ENCODE measurements around the gene KRTAP17-1. TPM values are rescaled to one million over a fixed set of nuclear protein-coding genes. Genes with fewer than 3 reads are reported as not detected.
A peak's percentile ranks its signal among the peaks of the same experiment; 100 is the strongest.

KRTAP17-1 gene
- total and polyA plus RNA-seq, 2 of the 4 experiments (the other 2 are of a cell fraction) = not detected

DNA sequence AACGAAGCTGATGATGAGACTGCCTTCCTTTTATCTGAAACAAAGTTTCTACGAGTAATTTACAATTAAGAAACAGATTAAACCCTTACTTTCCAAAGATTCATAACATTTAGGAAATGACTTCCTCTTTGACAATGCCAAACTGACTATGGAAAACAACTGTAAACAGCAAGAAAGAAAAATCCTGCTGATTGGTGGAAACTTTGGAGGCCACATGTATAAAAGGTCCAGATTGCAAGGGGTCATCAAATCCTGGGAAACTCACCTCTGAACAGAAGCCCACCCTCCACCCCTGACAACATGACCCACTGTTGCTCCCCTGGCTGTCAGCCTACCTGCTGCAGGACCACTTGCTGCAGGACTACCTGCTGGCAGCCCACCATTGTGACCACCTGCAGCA lies 50.4 kb downstream of the KRTAP17-1 start, which contains the start of gene KRTAP9-6:
Gene KRTAP9-6, plus strand, starts transcription at position 301 of the 400 bp plus-strand sequence. Its CDS starts 0 bp downstream, at position 301.
- no CpG with 5 or more reads among the region's 2 CpGs for WGBS, 2 experiments (ENCODE audit: extremely low coverage in 2 of 2, insufficient read length in 1 of 2)
- H3K56ac ChIP-seq (ENCODE audit: extremely low read depth, insufficient read depth, low read length) = no peak within 1 kb of the TSS
- no peak within 1 kb of the TSS for H3K14ac ChIP-seq (replicated peaks; ENCODE audit: low read depth, low read length)
- 0 out of 2 replicates have a peak within 1 kb of the TSS, but pooled peaks have one; percentile 7 for H4K91ac ChIP-seq (ENCODE audit: insufficient read depth, low read depth, low read length)
- H3K9me3 ChIP-seq (ENCODE audit: control insufficient read depth, insufficient read depth, low read length) = no peaks in the 10 kb centered on the region
- no peaks in the 10 kb centered on the region for H3K36me3 ChIP-seq (ENCODE audit: control insufficient read depth, insufficient read depth, low read length)
- no peak within 1 kb of the TSS for H3K4me3 ChIP-seq (ENCODE audit: insufficient read depth, low read depth, low read length)
- intact Hi-C loops (cut with micrococcal nuclease) = loop anchor here (2.0 kb wide), 1 partner anchor 14 kb away; no protein-coding TSS in a partner anchor
- H3K4me2 ChIP-seq (ENCODE audit: low read depth, low read length) = no peak within 1 kb of the TSS
- no peak within 1 kb of the TSS for H2AK5ac ChIP-seq (ENCODE audit: low read depth, low read length)
- peaks cover 9% of the 10 kb centered on the region for H3K27me3 ChIP-seq (ENCODE audit: control insufficient read depth, insufficient read depth, low read length)
- H2BK20ac ChIP-seq (ENCODE audit: low read depth, low read length) = no peak within 1 kb of the TSS; the same call in 1 of the 2 replicates
- H3K23ac ChIP-seq (ENCODE audit: low read depth, low read length) = no peak within 1 kb of the TSS
- BruUV-seq (replicated peaks) = no TSS peak
- dilution Hi-C loops (cut with HindIII; ENCODE audit: low sequenced_read_pairs, unreplicated experiment) = no loop called here
- H4K5ac ChIP-seq (ENCODE audit: low read depth, low read length) = no peak within 1 kb of the TSS
- H2BK5ac ChIP-seq (ENCODE audit: low read depth, low read length, poor library complexity, severe bottlenecking) = no peak within 1 kb of the TSS
- no peak for DNase-seq
- no peak within 1 kb of the TSS for H4K8ac ChIP-seq (ENCODE audit: low read depth in 2 of 2, low read length in 2 of 2)
- TF ChIP-seq NFE2L2 (IDR thresholded peaks at IDR 0.05; ENCODE audit: low read depth, low read length) = no peak
- TF ChIP-seq SMC3 (IDR thresholded peaks at IDR 0.05; ENCODE audit: low read depth, low read length) = no peak
- no peak for TF ChIP-seq MXI1 (IDR thresholded peaks at IDR 0.05; ENCODE audit: borderline replicate concordance, low read depth, low read length)
- TF ChIP-seq CTCF (conservative IDR thresholded peaks at IDR 0.05; ENCODE audit: low read depth, low read length) = no peak
- TF ChIP-seq MAZ (IDR thresholded peaks at IDR 0.05; ENCODE audit: borderline replicate concordance, low read depth, low read length) = no peak
- TF ChIP-seq, protein P1, sequence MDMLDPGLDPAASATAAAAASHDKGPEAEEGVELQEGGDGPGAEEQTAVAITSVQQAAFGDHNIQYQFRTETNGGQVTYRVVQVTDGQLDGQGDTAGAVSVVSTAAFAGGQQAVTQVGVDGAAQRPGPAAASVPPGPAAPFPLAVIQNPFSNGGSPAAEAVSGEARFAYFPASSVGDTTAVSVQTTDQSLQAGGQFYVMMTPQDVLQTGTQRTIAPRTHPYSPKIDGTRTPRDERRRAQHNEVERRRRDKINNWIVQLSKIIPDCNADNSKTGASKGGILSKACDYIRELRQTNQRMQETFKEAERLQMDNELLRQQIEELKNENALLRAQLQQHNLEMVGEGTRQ (IDR thresholded peaks at IDR 0.05; ENCODE audit: low read depth, low read length) = no peak
- TF ChIP-seq RCOR1 (IDR thresholded peaks at IDR 0.05; ENCODE audit: insufficient replicate concordance, low read length) = no peak
- no peak for TF ChIP-seq POLR2A (IDR thresholded peaks at IDR 0.05; ENCODE audit: low read depth, low read length)
- no peak for TF ChIP-seq CEBPB (IDR thresholded peaks at IDR 0.05; ENCODE audit: low read depth, low read length)
- no peak for TF ChIP-seq ELK1 (IDR thresholded peaks at IDR 0.05; ENCODE audit: borderline replicate concordance, low read depth, low read length)
- TF ChIP-seq BHLHE40 (IDR thresholded peaks at IDR 0.05; ENCODE audit: low read depth, low read length) = no peak
- TF ChIP-seq MAFK (IDR thresholded peaks at IDR 0.05; ENCODE audit: low read depth, low read length) = no peak
- no peak for TF ChIP-seq RAD21 (IDR thresholded peaks at IDR 0.05; ENCODE audit: low read length)
- no peak for TF ChIP-seq FOS (IDR thresholded peaks at IDR 0.05; ENCODE audit: low read depth, low read length)
- TF ChIP-seq RFX5 (IDR thresholded peaks at IDR 0.05; ENCODE audit: low read depth, low read length) = no peak
- TF ChIP-seq CHD1 (IDR thresholded peaks at IDR 0.05; ENCODE audit: low read depth, low read length) = no peak
- H2BK120ac ChIP-seq (ENCODE audit: low read depth, low read length) = no peak within 1 kb of the TSS
- H3K4ac ChIP-seq (ENCODE audit: low read depth, low read length) = no peak within 1 kb of the TSS
- no peaks in the 10 kb centered on the region for H3K79me1 ChIP-seq (ENCODE audit: low read depth in 1 of 2, low read length in 2 of 2)
- H2AK9ac ChIP-seq (replicated peaks; ENCODE audit: low read depth, low read length, poor library complexity) = peak within 1 kb of the TSS; percentile 37
- H3K4me1 ChIP-seq (ENCODE audit: control insufficient read depth, insufficient read depth, low read length) = no peaks in the 10 kb centered on the region
- no peak within 1 kb of the TSS for H3K18ac ChIP-seq (ENCODE audit: low read depth, low read length)
- ChIA-PET CTCF (no interaction called here), POLR2A (ENCODE audit: unreplicated experiment) (no interaction called here)
- no peaks in the 10 kb centered on the region for H4K20me1 ChIP-seq (ENCODE audit: insufficient read depth, low read length)
- no peaks in the 10 kb centered on the region for H3K9me1 ChIP-seq (ENCODE audit: insufficient read depth, low read length)
- H3K9ac ChIP-seq (ENCODE audit: low read depth, low read length) = no peak within 1 kb of the TSS
- ATAC-seq (ENCODE audit: low read depth) = no peak
- H2BK15ac ChIP-seq (ENCODE audit: low read depth, low read length) = peak within 1 kb of the TSS; percentile 2; the same call in 1 of the 3 replicates
- in situ Hi-C loops (cut with MboI; ENCODE audit: low sequenced_read_pairs) = no loop called here
- H2AFZ ChIP-seq (replicated peaks; ENCODE audit: low read length, poor library complexity) = no peak within 1 kb of the TSS
- H3K27ac ChIP-seq (ENCODE audit: insufficient read depth, low read length) = no peak within 1 kb of the TSS
